GM12874 (cell line): ENCODE measurements around the gene SUSD6.

Source experiments
- CTCF ChIP-seq: IDR thresholded peaks from 2 replicates; pipeline ENCODE4 v1.5.1; 2011; ENCODE audit warnings: low read depth, mild to moderate bottlenecking, control low read depth, low read length, moderate library complexity; ENCODE audit not compliant: insufficient read depth

SUSD6 gene

GRCh38 chr14:69711065-69711464 is 99.7 kb downstream of the SUSD6 start:
- TF ChIP-seq CTCF: no peak

GRCh38 chr14:69711477-69711876 is 100.1 kb downstream of the SUSD6 start:
- TF ChIP-seq CTCF: no peak

GRCh38 chr14:69711881-69712560 is 100.6 kb downstream of the SUSD6 start:
- TF ChIP-seq CTCF: no peak

- TF ChIP-seq CTCF: no peak
These were observed 101.2 kb downstream of the SUSD6 start for GRCh38 chr14:69712599-69713088.

- no peak for TF ChIP-seq CTCF
These were observed 101.9 kb downstream of the SUSD6 start for GRCh38 chr14:69713209-69713781.

- no peak for TF ChIP-seq CTCF
These were observed 102.7 kb downstream of the SUSD6 start for GRCh38 chr14:69713993-69714679.

GRCh38 chr14:69715725-69716477 is 104.5 kb downstream of the SUSD6 start:
- TF ChIP-seq CTCF: no peak
